Left cardiac atrium (tissue), 4 donors: ENCODE results near the gene RANBP1. TPM values are rescaled to one million over a fixed set of nuclear protein-coding genes. Genes with fewer than 3 reads are reported as not detected.

Experiments used
- ATAC-seq, 2 donors: fragments of 200-7000 bp; cut with Tn5 transposase; one replicate each; pipeline ENCODE4 v1.9.1; 2020; ENCODE audit warnings: mild to moderate bottlenecking in 2 of 2, moderate library complexity in 2 of 2
- DNase-seq: peaks from one replicate; pipeline ENCODE4 v3.0.0-alpha.2; 2020
- intact Hi-C, 2 donors: fragments of 100-400 bp; cut with DNase I; formaldehyde crosslinking; loops; one replicate each; pipeline versions ENCODE4 v1.14.1 to v1.15.1; 2022 to 2023
- total RNA-seq, 2 donors: library from RNA; stranded (reverse); fragmentation: NEBNext Ultra II Directional; extraction: Animal tissue kit (Norgen Biotek cat#: 25700); gene quantifications; one replicate each; pipeline ENCODE4 v1.2.1, GENCODE V29; 2021
- donor health status: DM: no; HTN: yes; CAD: no.
- donor health status: DM: no; HTN: yes; CAD: no; lungs with severe emphysema.
- donor health status: DM: yes; HTN: yes; CAD: no.
- donor health status: Dilated cardiomyopathy.

RANBP1 gene
- total RNA-seq, 2 donors from 2014 or later: 38.3 to 50.4 TPM

DNA sequence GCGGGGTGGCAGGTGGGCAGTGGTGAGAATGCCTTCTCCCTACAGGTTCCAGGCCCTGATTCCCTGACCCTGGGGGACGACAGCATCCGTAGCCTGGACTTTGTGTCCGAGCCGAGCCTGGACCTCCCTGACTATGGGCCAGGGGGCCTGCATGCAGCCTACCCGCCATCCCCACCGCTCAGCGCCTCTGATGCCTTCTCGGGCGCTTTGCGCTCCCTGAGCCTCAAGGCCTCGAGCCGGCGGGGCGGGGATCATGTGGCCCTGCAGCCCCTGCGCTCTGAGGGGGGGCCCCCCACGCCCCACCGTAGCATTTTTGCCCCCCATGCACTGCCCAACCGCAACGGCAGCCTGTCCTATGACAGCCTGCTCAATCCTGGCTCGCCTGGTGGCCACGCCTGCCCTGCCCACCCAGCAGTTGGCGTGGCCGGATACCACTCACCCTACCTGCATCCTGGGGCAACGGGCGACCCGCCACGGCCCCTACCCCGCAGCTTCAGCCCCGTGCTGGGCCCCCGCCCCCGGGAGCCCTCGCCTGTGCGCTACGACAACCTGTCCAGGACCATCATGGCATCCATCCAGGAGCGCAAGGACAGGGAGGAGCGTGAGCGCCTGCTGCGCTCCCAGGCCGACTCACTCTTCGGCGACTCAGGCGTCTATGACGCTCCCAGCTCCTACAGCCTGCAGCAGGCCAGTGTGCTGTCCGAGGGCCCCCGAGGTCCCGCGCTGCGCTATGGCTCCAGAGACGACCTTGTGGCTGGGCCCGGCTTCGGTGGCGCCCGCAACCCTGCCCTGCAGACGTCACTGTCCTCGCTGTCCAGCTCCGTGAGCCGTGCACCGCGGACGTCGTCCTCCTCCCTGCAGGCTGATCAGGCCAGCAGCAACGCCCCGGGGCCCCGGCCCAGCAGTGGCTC lies 27.1 kb downstream of the RANBP1 start:
- ATAC-seq (no peak), DNase-seq (no peak)
- intact Hi-C loops: no loop called here

DNA sequence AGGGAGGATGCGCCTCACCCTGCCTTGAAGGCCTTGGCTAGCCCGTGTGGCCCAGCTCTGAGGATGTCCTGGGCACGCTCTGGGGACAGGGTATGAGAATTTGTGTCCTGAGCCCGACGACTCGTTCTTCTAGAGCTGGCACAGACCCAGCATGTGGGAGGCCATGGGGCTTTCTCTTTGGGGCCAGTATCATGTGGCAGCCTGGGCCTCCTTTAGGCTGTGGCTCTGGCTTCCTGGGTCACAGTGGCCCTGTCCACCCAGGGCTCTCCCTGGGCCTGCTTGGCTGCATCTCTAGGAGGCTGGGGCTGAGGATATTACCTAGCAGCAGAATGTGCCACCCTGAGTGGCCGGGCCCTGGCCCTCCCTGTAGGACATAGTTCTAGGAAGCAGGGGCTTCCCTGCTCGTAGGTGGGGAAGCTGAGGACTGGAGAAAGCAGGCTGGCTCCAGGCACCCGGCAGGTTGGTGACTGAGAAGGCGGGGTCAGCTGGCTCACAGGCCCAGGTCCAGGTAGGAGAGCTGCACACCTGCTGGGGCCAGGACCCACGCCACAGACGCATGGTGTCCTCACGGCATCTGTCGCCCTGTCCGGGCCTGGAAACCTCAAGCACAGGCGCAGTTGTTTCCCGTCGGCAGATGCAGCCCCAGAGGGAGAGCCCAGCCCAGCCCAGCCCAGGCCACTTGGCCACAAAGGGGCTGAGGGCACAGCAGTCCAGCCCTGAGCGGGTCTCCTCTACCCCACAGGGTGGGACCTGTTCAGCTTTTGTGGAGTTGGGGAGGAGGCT lies 28.2 kb downstream of the RANBP1 start:
- ATAC-seq (no peak), DNase-seq (no peak)
- intact Hi-C loops: no loop called here

DNA sequence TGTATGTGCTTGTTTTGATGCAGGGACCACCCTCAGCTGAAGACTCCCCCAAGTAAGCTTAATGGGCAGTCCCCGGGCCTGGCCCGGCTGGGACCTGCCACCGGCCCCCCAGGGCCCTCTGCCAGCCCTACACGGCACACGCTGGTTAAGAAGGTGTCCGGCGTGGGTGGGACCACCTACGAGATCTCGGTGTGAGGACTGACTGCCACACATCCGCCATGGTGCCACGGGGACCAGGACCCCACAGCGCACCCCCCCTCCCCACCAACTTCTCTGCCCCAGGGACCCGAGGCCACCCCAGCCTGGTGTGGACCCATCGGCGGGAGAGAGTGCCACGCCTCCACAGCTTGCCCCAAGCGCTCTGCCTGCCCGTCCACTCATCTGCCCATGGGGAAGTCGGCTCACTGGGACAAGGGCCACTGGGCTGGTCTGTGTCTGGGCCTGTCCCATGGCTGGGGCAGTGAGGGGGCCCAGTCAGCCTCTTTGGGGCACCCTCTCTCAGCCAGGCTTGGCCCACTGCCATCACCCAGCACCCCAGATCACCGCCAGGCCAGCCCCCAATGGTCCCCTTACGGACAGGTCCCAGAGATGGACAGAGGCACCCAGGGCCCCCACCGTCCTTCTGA lies 29.4 kb downstream of the RANBP1 start:
- intact Hi-C loops: no loop called here
- ATAC-seq: no peak
- DNase-seq: no peak

DNA sequence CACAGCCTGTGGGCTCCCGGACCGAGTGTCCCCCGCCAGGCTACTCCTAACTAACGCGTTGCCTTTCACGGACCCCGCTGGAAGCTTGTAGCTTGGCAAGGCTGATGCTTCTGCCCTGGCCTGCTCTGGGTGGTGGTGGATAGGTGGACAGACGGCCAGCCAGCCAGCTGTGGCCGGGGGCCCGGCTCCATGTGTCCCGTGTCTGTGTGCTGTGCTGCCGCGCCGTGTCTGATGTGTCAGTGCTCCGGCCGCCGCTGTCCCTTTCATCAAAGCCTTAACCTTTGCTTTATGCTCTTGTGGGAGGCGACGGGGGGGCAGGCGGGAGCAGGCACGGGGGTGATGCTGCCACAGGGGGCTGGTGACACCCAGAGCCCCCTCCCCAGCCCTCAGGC lies 29.9 kb downstream of the RANBP1 start:
- ATAC-seq: no peak
- intact Hi-C loops: no loop called here
- no peak for DNase-seq

DNA sequence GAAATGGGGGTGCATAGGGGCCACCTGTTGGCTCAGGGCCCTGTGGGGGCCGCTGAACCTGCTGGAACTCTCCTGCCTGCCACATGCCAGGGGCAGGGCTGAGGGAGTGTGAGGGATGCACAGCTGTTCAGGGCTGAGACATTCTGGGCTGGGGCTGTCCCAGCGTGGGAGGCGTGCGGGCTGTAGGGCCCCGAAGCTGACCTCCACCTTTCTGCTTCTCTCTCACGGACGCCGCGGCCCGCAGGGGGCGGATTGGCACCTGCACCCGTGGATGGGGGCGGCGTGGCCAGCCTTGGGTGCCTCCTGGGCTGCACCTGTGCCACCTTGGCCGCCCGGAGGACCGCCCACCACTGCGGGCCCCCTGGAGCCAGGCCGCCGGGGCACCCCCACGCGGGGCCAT lies 30.9 kb downstream of the RANBP1 start:
- intact Hi-C loops: no loop called here
- DNase-seq (no peak), ATAC-seq (no peak)

DNA sequence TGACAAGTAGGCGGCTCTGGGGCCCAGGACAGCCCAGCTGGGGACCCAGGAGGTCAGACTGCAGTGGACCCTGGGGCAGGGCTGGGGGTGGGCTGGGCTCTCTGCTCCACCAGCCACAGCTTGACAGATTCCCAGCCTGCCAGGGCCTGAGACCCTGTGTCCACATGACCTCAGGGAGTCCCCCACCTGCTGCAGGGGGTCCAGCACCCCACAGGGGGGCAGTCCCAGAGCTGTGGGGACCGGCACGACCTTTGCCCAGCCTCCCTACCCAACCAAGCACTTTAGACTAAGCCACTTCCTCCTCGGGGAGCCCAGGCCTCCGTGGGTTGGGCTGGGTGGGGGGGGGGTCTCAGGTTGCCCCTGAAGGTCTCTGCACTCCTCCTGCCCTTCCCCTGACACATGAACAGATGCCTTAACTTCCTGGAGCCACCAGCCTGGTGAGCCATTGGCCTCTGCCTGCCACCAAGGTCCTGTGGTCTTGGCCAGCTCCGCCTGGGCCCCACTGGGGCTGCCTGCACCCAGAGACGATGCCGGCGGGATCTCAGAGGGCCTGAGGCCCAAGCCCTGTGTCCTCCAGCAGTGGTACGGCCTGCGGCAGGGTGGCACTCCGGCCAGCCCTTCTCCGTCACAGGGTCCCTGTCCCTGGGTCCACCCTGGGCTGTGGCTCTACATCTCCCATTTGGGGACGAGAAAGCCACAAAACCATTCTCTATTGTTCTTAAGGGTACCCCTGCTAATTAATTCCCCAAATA lies 31.5 kb downstream of the RANBP1 start:
- no peak for ATAC-seq

DNA sequence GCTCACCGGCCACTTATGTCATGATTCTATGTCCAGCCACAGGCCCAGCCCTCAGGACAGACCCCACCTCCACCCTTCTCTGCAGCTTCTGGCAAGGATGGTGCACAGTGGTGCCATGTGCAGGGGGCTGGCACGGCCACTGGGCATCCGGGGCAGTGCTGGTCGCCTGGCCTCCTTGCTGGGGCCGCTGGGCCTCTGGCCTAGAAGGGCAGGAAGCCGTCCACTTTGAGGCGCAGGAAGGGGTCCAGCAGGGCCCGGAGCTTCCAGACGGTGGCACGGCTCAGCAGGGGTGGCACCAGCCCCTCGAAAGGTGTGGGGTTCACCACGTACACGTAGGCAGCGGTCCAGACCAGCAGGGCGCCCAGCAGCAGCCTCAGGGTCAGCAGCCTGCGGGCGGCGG lies 32.5 kb downstream of the RANBP1 start:
- intact Hi-C loops: no loop called here
- DNase-seq: no peak
- ATAC-seq: no peak

More for the DNA sequence above, 31.5 kb downstream of the RANBP1 start:
- intact Hi-C loops: no loop called here
- no peak for DNase-seq

DNA sequence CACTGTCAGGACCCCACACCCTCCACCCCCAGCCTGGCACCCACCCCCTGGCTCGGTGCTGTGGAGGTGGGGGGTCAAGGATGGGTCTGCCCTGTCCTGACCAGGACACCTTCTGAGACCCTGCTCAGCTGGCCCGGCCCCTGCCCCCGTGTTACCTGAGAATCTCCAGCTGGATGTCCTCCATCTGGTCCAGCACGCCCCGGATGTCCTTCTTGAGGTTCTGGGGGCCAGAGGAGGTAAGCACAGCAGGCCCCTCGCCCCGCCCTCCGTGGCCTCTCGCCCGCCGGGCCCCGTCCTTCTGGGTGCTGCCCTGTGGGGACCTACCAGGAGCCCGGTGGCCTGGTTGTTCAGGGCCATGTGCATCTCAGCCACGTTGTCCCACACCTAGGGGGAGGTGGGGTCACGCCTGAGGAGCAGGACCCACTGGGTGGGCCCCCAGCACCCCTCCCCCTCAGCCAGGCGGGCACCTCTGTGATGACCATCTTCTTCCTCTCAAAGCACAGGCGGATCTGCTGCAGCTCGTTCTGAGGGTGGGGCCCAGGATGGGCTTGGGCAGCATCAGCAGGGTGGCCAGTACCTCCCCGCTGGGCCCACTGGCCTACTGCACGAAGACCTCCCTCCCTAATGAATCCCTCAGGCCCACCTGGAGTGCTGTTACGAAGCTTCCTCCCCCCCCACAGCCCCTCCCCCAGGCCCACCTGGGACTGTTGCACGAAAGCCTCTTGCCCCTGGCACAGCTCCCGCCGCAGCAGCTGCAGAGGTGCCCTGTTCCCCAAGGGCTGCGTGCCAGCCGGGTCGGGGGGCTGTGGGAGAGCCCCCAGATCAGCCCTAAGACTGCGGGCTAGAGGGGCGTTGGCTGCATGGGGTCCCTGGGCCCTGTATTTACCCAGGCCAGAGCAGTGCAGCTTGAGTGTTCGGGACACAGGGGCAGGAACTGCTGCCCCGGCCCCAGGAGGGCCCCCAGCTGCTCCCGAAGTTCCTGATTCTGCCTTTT lies 33.6 kb downstream of the RANBP1 start:
- no peak for ATAC-seq
- no peak for DNase-seq
- intact Hi-C loops: no loop called here

DNA sequence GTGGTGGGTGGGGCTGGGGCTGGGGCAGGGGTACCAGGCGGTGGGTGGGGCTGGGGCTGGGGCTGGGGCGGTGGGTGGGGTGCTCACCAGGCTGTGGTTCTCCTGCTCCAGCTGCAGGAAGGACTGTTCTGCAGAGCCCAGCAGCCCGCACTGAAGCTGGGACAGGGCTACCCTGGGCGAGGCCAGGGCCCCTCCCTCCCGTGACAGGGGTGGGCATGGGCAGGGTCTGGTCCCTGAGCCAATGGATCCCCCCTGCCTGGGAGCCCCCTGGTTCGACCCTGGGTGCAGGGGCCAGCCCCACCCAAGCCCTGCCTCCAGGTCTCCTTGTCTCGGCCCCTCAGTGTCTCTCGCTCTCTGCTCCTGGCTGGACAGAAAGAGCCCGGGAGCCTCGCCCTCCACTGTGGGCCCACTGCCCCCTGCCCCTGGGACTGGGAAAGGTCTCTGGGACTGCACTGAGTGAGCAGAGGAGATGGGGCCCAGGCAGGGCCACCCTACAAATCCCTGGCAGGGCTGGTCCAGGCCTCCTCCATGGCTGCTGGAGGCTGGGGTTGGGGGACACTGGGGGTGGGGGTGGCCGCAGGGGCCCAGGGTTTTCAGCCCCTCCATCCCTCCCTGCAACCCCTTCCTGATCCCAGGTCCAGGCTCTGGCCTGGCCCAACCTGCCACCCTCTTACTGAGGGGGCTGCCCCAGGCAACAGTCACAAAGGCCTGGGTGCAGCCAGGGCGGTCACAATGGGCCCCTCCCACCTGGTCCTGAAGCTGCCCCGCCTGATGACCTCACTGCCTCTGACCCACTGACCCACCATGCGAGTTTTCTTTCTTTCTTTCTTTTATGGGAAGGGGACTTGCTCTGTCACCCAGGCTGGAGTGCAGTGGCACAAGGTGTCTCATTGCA lies 34.7 kb downstream of the RANBP1 start, which contains the start of gene CCDC188:
Gene CCDC188 (minus strand): TSS at position 675 of the 895 bp plus-strand sequence. CDS start 69 bp downstream, at position 606.
- ATAC-seq (no peak), DNase-seq (no peak)
- intact Hi-C loops: no loop called here

DNA sequence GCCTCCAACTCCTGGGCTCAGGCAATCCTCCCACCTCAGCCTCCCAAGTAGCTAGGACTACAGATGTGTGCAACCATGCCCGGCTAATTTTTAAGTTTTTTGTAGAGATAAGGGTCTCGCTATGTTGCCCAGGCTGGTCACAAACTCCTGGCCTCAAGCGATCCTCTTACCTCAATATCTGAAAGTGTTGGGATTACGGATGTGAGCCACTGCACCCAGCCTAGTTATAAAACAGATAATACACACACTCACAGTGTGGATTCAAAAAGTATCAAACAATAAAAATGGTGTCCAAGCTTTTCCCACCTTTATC lies 35.3 kb downstream of the RANBP1 start:
- intact Hi-C loops: no loop called here
- no peak for ATAC-seq
- DNase-seq: no peak

DNA sequence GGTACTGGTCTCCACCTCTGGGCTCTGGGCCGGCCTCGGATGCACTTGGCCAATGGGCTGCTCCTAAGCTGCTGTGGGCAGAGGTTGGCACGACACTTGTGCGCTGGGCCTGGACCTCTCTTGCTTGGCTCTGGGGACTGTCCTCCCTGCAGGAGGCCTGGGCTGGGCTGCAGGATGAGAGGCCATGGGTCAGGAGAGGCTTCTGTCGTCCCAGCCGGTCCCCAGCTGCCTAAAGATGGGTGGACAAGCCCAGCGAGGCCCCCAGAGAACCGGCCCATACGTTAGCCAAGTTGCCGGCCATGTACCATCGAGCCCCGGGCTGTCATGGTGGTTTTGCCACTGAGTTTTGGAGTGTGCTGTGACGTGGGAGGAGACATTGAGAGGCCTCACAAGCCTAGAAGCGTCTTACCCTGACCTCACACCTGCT lies 36.6 kb downstream of the RANBP1 start:
- ATAC-seq (no peak), DNase-seq (no peak)
- intact Hi-C loops: no loop called here

DNA sequence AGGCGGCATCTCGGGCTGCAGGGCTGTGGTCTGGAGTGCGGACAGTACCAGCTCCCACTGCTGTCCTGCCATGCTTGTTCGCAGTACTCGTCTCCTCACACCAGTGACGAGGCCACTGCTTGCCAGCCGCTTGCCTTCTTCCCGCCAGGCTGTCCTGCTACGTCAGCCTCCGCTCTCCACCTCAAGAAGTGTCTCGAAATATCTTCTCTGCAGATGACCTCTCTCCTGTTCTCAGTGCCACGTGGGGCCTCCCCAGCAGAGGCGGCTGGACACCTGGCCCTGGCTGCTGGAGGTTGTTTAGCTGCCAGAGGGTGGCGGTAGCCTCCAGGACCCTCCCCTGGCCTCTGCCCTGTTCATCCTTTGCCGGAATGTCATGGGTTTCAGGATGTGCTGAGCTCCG lies 38.0 kb downstream of the RANBP1 start:
- intact Hi-C loops: no loop called here
- ATAC-seq (no peak), DNase-seq (no peak)

DNA sequence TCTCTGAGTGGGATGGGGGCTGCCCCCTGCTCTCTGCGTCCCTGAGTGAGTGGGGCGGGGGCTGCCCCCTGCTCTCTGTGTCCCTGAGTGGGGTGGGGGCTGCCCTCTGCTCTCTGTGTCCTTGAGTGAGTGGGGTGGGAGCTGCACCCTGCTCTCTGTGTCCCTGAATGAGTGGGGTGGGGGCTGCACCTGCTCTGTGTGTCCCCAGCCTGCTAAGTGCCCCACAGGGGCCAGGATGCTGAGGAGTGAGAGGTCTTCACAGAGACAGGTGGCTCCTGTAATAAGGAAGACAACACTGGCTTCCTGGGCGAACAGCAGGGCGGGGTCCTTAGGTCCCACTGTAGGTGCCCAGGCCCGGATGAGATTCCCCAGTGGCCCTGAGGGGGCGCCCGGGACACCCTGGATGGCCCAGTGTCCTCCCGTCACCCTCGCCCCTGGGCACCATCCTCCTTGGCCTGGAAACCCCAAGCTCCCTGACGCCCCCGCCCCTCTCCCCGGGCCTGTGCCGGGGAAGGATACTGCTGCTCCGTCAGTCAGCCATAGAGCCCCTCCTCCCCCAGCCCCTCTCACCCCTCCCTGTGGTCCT lies 38.8 kb downstream of the RANBP1 start:
- intact Hi-C loops: loop anchor here (5.0 kb wide), 1 partner anchor 113 kb away; the partner anchor contains the start of gene RTN4R (in 2 of the 2)
- DNase-seq (no peak), ATAC-seq (no peak)

DNA sequence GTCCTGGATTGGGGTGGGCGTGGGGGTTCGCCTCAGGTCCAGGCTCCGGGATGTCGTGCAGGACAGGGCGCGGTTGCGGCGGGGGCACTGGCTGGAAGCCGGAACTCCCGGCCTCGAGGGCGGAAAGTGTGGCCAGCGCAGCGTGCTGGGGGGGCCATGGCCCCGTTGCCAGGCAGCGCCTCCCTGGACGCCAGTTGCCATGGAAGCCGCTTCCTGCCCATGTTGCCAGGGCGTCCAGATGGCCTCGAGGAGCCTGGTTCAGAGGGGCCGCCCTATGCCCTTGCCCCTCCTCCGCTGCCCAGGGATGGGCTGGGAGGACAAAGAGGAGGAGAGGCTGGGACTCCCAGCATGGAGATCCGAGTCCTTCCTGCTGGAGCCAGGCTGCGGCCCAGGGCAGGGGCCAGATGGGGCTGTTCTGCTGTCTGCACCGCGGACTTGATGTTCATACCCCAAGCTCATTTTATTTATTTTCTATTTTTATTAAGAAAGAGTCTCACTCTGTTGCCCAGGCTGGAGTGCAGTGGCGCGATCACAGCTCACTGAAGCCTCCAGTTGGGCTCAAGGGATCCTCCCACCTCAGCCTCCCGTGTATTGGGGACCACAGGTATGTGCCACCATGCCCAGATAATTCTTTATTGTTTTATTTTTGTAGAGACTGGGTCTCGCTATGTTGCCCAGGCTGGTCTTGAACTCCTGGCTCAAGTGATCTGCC lies 39.6 kb downstream of the RANBP1 start:
- DNase-seq: peak; percentile 66
- peak; percentile 34 to 36 for ATAC-seq
- intact Hi-C loops: loop anchor here (5.0 kb wide), 1 partner anchor 112 kb away; the partner anchor contains the start of gene RTN4R (in 2 of the 2)

DNA sequence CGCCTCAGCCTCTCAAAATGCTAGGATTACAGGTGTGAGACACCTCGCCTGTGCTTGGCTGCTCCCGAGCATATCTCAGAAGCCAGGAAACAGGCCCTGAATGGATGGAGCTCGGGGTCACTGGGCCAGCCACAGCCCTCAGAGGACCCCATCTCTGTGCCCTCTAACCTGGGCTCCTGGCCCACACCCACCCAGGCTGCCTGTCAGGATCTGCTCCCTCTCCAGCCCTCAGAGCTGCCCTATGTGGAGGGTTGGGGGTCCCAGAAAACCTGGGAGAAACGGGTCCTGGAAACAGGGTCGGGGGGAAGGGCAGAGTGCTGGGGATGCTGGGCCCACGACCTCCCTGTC lies 40.1 kb downstream of the RANBP1 start:
- no peak for ATAC-seq
- intact Hi-C loops: loop anchor here (5.0 kb wide), 1 partner anchor 111 kb away; the partner anchor contains the start of gene RTN4R (in 2 of the 2)

More for the DNA sequence above, 40.1 kb downstream of the RANBP1 start:
- no peak for DNase-seq
